ENCODE data around the gene SELENON.

Gene SELENON

DNA sequence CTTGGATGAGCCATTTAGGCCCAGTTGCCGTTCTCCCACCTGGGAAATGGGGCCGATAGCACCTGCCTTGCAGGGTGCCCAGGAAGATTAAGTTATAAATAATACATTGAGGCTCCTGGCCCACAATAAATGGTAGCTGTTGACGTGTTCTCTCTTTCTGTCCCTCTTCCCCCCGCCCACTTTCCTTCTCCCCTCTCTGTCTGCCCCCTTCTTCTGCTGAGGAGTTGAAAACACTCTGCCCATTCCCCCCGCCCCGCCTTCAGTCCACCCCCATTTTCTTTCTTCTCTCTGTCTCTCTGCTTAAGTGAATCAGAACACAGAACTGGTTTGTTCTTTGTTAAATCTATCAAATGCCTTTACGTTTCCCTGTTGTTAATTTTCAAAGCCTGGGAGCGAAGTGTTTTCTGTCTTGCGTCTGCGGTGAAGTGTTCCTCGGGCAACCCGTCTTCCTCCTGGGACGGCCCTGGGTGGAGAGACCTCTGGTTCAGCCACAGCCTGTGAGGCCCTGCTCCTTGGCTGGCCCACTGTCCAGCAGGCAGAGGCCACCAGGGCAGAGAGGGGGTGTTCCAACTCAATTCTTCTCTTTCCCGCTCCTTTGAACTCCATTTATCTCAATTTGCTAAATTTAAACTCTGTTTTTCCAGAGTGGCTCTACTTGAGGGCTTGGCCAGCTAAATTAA lies 29.3 kb upstream of the SELENON start:
- DNase-seq: no peak

GRCh38 chr1:25771221-25772114 lies 28.5 kb upstream of the SELENON start:
- no peak for DNase-seq

GRCh38 chr1:25772164-25772563 lies 27.8 kb upstream of the SELENON start:
- DNase-seq: no peak

DNA sequence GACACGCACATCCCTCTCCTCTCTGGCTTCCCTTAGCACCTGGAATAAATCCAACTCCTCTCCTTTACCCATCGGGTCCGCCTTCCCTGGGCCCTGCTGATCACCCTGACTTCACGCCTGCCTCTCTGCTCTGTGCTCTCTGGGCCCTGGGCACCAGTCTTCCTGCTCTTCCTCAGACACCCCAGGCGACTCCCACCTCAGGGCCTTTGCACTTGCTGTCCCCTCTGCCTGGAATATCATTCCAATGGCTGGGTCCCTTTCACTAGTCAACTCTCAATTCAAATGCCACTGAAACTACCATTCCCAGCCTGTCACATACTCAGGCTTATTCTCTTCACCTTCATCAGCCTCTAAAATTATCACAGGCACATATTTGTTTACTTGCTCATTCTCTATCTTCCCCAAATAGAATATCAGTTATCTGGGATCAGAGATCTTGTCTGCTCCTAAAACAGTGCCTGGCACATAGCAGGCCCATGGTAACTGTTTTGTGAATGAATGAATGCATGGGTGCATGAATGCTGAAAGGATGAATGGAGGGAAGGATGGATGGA lies 27.2 kb upstream of the SELENON start:
- no peak for DNase-seq

DNA sequence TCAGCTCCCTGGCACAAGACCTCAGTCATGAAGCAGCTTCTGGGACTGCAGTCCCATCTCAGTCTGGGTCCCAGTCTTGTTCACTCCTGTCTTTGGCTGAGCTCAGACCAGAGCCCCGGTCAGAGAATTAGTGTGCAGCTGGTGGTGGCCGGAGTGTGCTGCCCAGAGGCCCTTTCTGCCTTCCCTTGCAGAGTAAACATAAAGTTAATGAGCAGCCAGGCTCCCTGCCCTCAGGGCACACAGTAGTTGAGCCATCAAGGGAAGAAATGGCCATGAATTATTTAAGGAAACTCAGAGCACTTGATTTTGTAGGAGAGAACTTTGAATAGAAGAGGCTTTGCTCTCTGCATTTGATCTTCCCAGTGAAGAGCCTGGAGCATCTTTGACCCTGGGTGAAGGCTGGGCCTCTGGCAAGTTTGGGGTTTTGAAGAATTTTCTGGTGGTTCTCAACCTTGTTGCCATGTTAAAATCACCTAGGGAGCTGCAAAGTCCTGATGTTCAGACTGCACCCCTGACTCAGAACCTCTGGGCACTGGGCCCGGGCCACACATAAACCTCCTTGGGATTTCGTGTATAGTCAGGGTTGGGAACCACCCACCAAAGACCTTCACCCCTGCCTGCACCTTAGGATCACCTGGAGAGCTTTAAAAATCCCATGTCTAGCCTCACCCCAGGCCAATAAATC lies 26.4 kb upstream of the SELENON start:
- DNase-seq: no peak

- no peak for DNase-seq
Observed at GRCh38 chr1:25774206-25774803, 25.7 kb upstream of the SELENON start.

DNA sequence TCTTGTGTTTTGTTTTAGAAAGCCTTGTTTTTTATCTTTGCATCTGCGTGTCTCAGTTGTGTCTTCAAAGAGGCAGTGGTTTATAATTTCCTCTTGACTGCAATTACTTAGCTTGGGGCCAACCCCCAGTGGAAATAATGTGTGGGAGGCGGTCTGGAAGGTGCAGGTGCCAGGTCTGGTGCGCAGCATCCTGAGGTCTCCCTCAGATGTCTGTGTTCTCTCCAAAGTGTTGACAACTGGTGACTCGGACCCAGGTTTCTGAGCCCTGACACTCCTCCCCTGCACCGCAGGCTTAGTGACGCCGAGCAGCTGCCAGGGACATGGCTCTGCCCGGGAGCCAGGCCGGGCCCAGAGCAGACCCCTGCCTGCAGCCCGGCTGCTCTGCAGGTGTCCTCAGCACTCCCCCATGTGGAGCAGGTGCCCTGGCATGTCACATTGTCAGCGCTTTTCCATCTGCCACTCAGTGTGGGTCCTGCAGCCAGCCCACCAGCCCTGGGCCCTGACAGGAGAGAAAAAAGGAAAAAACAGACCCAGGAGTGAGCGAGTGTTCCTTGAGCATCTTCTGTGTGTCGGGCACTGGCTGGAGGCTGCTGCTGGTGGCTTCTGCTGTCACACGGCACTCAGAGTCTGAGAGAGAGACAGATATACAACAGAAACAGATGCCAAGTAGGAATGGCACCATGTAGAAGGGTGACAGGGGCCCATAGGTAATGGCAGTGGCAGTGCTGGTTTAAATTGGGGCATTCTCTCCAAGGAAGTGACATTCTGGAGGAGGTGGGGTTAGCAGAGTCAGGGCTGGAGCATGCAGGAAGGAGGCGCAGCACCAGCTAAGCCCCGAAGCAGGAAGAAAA lies 24.8 kb upstream of the SELENON start:
- peak; percentile 70 for DNase-seq

DNA sequence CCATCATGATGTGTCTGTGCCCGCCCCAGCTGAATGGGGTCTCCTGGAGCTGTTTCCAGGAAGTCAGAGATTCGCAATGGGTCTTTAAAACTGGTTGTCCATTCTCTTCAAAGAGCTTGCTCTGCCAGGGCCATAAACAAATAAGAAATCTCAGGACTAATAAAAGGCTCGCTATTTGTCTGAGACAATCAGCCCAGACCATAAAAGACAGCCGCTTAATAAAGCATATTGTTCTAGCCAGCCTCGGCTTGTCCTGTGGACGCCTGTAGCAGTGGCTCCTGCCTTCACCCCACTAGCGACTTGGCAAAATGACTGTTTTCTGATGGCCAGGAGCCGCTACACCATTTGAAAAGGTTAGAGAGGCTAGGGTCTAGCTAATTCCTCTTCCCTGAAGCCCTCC lies 20.6 kb upstream of the SELENON start:
- no peak for DNase-seq

GRCh38 chr1:25779894-25780293 lies 20.1 kb upstream of the SELENON start:
- no peak for DNase-seq

DNA sequence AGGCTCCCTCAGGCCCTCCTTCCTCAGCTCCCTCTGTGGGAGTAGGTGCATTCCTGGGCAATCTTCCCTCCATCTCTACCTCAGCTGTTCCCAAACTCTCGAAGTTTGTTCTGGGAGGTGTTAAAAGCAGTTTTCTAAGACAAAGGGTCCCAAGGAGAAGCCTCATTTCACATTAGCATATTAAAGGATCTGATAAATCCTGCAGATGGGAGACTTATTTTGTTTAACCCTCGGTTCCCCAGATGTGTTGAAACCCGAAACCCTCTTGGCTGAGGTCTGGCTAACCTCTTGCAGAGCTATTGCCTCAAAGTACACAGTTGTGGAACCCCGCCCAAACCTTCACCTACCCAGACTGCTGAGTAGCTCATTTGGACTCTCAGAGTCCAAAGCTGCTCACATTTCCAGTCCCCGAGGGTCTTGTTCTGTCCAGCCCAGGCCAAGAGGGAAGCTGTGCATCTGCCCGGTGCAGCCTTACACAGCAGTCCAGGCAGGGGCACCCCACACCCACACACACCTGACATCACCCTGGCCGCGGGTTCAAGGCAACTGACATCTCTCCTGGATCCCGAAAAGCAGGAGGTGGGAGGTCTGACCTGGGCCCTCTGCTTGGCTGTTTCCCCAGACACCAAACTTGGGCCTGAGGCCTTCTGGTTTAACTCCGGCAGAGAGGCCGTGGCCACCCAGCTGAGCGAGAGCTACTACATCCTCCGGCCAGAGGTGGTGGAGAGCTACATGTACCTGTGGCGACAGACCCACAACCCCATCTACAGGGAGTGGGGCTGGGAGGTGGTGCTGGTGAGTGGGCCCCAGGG lies 19.5 kb upstream of the SELENON start:
- no peak for DNase-seq

DNA sequence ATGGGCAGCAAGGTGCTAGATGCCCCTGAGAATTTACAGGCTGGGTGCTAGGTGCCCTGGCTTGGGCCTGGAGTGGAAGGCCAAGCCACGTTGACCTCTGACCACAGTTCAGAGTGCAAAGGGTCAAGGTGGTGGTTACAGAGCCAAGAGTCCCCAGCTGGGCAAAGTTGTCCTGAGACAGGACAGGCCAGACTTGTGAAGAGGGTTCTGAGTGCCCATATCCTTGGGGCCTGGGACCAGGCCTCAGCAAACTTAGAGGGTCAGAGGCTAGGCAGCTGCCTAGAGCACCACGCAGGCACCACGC lies 18.9 kb upstream of the SELENON start:
- no peak for DNase-seq

DNA sequence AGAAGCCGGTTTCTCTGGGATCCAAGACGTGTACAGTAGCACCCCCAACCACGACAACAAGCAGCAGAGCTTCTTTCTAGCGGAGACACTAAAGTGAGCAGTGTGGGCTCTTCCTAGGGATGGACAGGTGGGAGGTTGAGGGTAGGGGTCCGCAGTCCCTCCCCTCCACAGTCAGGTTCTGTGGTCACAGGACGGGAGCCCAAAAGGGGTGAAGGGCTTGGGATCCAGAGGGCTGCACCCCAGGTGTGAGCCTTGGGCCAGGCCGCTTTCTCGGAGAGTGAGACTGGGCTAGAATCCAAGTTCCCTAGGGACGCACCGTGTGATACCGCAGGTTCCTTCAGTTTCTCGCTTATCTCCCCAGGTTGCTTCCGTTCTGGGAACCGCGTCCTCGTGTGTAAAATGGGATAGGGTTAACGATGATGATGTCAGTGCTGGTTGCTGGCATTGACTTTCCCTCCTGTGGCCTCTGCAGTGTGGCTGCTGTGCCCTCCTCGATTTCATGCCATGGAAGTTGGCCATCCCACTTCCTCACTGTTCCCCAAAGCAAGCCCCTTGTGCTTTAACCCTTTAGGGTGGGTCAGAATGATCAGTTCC lies 17.3 kb upstream of the SELENON start:
- peak; percentile 87 for DNase-seq

GRCh38 chr1:25784575-25785051 lies 15.4 kb upstream of the SELENON start:
- no peak for DNase-seq

- no peak for DNase-seq
Observed at GRCh38 chr1:25785333-25786067, 14.5 kb upstream of the SELENON start.

- DNase-seq: no peak
Observed at GRCh38 chr1:25786887-25787759, 12.9 kb upstream of the SELENON start.

DNA sequence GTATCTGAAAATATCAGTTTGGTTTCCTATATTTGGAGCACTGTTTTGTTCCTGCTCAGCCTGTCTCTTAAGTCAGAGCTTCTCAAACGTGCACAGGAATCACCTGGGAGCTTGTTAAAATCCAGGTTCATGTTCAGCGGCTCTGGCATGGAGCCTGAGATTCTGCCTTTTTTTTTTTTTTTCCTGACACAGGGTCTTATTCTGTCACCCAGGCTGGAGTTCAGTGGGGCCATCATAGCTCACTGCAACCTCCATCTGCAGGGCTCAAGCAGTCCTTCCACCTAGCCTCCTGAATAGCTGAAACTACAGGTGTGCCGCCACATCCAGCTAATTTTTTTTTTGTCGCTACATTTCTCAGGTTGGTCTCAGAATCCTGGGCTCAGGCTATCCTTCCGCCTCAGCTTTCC lies 12.2 kb upstream of the SELENON start:
- DNase-seq: no peak

DNA sequence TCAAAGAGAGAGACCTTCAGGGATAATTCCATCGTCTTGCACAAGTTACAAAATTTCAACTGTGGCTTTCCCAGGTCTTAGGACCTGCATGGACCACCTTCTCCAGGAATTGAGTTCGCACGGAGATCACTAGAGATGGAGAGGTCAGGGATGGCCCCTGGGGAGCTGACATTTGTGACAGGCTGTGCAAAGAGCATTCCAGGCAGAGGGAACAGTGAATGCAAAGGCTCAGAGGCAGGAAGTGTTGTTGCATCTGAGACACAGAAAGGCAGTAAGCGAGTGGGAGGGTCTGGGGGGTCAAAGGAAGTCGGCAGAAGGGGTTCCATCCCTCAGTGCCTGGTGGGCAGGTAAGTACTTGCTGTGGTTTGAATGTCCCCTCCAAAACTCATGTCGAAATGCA lies 9.5 kb upstream of the SELENON start:
- no peak for DNase-seq

GRCh38 chr1:25792115-25792514 lies 7.9 kb upstream of the SELENON start:
- DNase-seq: no peak

DNA sequence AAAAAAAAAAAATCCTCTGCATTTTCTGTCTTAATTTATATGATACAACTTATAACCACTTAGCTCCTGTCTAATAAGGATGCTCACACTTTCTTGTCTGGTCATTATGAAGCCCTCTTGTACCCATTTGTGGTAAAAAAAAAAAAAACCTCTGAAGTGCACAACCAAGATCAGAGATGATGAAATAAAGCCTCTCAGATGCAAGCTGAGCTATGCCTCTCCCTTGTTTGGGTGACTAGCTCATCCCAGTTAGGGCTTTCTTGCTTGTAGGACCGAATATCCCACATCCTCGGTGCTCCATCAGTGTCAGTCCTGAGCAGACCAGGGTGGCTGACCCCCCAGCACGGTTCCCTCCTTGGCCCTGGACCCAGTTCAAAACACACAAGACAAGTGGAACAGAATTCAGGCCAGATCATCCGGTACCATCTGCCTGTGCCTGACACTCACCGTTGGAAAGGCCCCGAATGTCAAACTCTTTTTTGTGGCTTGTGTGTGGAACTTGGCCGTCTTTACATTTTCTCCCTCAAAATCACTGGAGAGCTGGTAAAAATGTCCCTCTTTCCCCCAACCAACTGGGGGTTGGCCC lies 6.3 kb upstream of the SELENON start:
- DNase-seq: no peak

All from COR-L47 (cell line).